Measurements from ENCODE around the gene BABAM2.
A peak's percentile ranks its signal among the peaks of the same experiment; 100 is the strongest.
"Not testable (repeated sequence)": the region's sequence is repeated elsewhere in the genome, so short reads cannot be mapped to it uniquely, and the experiment has no call there.

Gene BABAM2

DNA sequence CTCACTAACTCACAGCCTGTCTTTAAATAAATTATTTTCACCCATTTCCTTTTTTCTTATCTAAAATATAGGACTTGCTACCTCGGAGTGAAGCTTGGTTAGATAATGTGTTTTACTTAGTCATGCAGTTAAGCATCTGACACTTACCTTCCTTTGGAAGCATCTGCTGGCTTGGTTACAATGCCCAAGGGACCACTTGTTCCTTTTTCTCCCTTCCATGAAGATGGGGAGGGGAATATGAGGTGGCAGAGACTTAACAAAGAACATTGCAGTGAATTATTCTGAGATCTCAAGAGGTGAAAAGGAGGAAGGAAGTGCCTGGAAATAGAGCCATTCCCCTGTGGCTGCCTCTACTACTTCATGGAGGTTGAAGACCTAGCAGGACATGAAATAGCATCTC, 356.8 kb downstream of the BABAM2 start:
- DNase-seq (ENCODE audit: low read depth in 2 of 2) = no peak

DNA sequence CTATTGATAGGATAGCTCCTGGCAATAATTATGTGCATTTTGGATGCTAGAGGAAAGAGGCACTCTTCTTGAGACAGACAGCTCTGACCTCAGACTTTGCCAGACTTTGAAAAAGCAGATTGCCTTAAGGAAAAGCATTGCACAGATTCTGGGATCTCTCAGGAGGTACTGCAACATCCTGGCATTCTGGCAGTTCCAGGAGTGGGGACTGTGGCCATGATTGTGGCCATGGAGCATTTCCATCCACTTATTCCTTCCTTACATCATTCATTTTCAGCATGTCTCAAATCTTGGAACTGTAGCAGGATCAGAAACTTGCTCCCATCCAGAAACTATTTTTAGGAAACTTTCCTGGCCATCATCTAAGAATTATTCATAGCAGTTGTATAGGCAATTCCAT, 357.2 kb downstream of the BABAM2 start:
- no peak for DNase-seq (ENCODE audit: low read depth in 2 of 2)

DNA sequence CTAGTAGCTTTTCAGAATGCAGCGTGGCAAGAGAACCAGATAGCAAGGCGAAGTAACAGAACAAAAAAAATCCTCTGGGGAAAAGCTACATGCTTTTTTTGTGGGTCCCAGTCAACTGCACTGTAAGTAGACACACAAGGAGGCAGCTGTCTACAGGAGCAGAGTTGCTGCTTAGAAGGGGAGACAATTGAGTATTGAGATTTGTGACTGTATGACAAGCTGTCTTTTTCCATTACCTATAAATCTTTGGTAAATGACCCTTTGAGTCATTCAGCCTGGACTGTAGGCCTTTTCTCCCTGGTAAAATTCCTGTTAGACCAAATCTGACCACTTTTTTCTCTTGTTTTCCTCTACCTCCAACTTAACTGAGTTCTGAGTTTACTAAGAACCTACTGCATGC, 358.0 kb downstream of the BABAM2 start:
- DNase-seq (ENCODE audit: low read depth in 2 of 2) = no peak

DNA sequence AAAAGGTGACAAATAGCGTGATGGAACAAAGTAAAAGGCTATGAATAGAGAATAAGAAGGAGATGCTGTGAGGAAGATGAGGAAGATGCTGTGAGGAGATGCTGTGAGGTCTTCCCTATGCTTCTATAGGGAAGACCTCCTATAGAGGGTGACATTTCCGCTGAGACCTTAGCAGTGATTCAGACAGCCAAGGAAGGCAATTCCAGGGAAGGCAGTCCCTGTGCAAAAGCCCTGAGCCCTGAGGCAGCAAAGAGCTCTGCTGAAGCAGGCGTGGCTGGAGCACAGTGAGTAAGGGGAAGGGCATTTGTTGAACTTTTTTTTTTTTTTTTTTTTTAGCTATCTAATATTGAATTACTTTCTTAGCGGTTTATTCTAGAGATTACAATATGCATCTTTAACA, 359.5 kb downstream of the BABAM2 start:
- DNase-seq (ENCODE audit: low read depth in 2 of 2) = no peak

DNA sequence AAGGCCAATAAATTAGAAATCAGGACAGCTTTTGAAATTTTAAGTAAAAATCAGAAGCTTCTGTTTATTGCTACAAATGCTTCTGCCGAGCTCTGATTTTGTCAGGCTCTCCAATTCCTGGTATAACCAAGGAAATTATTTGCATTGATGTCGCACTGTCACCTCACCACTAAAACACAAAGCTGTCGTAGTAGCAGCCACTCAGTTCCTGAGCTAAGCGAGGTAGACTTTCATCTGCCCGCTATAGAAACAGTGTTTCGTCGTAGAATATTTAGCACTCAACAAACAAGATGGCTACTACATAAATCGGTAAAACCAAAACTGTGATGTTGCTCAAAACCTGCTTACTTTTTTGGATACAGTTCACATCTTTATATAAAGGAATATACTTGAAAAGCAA, 360.8 kb downstream of the BABAM2 start:
- DNase-seq (ENCODE audit: low read depth in 2 of 2) = no peak

DNA sequence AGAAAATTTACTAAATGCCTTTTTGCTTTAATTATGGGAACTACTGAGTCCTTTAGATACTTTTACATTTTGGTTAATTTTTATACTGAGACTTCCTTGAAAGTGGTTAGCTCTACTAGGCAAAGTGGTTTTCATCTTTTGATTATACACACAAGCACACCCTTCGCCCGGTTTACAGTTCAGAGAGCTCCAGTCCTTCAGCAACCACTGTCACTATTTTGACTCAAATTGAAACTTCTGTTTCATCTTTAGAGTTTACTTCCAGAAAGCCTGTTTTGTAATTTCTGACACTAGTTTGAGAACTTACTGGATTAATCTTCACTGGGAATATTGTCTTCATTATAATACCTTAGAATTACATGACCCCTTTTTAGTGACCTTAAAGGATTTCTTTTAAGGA, 361.8 kb downstream of the BABAM2 start:
- DNase-seq (ENCODE audit: low read depth in 2 of 2) = peak in 1 of 2 donors; percentile 8

DNA sequence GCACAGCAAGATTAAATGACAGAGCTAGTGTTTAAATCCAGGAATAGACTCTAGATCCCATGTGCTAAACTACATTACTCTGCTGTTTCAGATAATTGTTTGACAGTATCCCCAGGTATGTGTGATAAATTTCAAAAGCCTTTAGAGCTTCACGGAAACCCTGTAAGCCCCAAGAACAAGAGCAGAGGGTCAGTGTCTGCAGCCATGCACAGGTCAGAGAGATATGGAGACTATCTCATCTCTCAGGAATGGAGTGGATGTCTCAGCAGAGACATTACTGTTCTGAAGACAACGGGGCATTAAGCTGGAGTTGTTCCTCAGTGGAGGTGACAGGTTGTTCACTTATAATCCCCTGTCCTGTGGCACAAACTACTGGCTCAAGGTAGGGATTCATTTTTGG, 363.0 kb downstream of the BABAM2 start:
- no peak for DNase-seq (ENCODE audit: low read depth in 2 of 2)

DNA sequence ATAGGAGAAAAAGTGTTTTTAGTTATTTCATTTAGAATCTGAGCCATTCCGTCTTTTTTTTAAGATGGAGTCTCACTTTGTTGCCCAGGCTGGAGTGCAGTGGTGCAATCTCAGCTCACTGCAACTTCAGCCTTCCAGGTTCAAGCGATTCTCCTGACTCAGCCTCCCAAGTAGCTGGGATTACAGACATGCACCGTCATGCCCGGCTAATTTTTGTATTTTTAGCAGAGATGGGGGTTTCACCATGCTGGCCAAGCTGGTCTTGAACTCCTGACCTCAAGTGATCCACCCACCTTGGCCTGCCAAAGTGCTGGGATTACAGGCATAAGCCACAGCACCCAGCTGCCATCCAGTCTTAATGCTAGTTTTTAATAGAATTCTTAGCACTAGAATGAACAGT, 364.7 kb downstream of the BABAM2 start:
- not testable (repeated sequence) for DNase-seq (ENCODE audit: low read depth in 2 of 2)

DNA sequence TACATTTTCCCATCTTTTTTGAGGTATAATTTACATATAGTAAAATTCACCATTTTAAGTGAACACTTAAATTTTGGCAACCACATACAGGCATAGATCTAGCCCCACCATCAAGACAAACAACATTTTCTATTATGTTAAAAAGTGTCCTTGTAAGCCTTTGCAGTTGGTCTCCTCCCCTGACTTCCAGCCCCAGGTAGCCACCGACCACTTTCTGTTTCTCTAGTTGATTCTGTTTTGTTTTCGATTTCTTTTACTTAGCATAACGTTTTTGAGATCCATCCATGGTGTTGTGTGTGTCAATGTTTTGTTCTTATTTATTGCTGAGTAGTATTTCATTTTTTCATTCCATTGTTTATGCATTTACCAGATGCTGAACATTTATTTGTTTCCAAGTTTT, 366.7 kb downstream of the BABAM2 start:
- no peak for DNase-seq (ENCODE audit: low read depth in 2 of 2)

DNA sequence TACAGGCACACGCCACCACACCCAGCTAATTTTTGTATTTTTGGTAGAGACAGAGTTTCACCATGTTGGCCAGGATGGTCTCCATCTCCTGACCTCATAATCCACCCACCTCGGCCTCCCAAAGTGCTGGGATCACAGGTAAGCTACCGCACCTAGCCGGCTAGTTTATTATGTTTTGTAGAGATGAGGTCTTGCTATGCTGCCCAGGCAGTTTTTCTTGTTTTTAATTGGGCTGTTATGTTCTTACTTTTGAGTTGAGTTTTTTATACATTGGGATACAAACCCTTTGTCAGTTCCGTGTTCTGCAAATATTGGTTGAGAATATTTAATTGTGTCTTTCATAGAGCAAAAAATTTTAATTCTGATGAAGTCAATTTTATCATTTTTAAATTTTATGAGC, 368.7 kb downstream of the BABAM2 start:
- DNase-seq (ENCODE audit: low read depth in 2 of 2) = not testable (repeated sequence)

DNA sequence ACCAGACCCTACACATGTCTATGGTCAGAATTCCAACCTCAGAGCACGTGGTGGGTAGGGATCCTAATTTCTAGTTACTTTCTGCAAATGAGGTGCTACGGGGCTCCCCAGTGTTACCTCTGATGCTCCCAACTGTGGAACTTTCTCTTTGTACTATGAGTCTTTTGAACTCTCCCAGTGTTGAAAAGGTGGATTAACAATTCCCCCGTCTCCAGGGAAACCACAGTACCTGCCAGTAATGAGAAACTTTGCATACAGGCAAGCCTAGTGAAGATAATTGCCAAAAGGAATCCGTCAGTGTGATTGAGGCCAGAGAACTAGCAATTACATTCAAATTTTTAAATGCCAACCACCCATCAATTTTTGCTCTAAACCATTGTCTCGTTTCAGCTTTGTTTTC, 373.2 kb downstream of the BABAM2 start:
- no peak for DNase-seq (ENCODE audit: low read depth in 2 of 2)

DNA sequence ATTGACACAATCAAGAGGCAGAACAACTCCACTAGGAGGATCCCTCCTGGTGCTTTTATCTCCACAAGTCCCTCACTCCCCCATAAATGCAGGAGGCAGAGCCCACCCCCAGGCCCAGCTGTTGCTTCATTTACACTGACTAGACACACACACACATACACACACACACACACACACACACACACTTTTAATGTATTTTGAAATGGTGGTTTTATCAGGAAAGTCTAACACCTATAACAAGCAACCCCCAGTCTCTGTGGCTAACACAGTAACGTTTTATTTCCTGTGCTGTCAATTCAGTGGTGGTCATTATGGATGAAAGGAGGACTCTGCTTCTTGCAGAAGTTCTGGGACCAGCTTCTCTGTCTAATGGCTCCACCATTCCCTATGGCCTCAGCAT, 376.8 kb downstream of the BABAM2 start:
- DNase-seq (ENCODE audit: low read depth in 2 of 2) = no peak

DNA sequence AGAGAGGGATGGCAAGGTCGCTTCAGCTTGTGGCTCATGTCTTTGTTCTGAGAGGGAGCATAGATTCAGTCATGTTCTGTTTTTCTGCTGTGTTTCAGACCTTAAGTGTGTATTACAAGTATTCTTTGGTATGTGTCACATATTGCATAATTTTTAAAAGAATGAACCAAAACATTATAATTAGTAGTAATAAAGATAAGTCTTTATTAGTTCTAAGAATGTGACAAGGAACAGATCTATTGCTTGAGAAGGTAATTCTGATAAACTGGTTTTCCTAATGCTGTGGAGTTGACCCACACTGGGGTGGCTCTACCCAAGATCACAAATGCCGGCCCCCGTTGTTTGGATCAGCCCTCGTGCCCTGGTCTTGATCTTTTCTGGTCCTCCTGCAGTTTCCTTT, 377.9 kb downstream of the BABAM2 start:
- no peak for DNase-seq (ENCODE audit: low read depth in 2 of 2)

DNA sequence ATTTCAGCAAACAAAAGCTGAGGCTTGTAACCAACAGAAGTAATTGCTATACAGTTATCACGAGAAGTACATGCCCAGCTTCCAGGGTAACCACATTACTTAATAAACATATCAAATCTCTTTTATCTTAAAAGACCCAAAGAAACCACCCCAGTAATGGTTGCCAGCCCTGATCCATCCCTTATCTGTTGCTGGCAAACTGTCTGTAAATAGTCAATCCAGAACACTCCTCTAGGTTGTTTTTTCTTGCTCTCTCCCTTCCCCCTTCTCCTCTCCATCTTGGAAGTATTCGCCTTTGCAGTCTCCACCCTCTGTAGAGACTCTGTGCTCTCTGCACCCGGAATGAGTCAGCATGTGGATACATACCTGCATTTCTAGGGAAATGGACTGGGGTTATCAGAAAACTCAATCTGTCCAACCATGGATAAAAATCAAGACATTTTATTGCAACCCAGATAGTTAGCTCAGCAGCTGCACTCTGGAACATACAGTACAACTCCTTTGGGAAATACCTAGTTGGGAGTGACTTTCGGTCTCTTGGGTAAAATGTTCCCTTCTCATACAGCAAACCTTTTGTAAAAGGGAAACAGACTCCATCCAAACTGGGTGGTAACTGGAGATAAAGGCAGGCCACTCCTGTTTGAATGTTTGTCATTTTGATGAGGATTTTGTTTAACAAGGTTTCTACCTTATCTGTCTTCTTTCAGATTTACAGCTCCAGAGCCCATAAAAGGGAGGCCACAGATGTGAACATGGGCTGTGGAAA, 378.7 kb downstream of the BABAM2 start:
- DNase-seq (ENCODE audit: low read depth in 2 of 2) = no peak

DNA sequence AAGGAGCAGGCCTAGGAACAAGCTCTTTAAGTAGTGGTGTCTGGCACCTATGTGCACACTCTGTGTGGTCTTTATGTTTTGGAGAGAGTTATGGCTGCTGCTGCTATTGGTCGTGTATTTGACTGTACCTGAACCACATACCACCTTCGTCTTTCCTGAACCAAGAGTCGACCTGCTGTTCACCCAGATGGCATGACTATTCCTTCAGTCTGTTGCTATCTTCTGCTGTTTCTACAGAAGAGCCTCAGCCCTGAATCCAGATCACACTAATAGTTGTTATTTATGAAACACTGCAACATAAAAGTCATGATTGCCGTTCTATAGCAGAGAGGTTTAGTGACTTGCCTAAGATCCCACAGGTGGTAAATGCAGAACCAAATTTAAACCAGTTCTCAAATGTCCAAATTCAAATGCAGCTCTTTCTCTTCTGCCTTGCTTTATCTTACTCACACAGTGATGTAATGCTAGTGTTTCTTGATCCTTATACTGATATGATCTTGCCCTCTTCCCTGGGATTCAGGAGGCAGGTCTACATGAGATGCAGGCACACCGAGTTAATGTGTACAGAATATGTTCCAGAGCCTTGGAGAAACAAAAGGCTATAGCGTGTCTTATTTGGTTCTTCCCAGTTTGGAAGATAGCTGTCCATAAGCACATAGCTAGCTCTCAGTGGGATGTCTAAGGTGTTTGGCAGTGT, 380.1 kb downstream of the BABAM2 start:
- no peak for DNase-seq (ENCODE audit: low read depth in 2 of 2)

DNA sequence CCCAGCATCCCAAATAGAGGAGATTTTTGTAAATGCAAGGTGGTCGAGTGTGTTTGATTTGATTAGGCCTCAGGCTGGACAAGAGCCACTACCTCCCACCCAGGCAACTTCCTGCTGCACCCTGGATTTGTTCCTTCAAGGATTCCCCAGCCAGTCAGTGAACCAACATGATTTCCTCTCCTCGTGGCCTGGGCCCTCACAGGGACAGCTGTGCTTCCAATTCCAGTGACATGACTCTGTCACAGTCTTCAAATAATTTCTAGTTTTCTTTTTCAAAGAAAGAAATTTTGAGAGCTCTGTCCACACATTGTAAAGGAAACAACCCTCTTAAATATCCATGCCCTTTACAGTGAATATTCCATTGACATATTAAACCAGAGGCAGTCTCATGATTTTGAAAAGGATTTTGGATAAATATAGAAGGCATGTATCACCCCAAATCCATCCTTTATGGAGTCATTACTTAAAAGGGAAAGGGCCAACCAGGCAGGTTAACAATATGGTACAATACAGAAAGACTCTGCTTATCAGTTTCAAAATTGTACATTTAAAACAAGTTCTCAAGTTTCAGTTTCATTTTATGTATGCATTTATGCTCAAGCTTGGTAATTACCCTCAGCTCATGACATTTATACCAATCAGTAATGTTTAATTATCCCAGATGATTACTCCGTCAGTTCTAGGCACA, 380.8 kb downstream of the BABAM2 start:
- no peak for DNase-seq (ENCODE audit: low read depth in 2 of 2)

DNA sequence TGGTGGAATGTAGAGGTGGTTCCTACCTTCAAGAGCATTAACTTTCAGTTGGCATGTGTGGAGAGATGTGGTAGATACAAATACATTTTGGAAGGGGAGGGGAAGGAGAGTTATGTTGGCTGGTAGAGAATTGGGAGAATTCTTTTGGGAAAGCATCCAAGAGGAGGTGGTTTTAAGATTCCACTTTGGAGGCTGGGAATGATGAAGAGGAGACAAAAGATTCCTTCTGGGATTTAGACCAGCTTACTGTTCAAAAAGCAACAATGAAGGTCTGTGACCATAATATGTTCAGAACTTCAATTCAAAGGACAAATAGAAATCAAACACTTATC, 381.4 kb downstream of the BABAM2 start:
- no peak for DNase-seq (ENCODE audit: low read depth in 2 of 2)

DNA sequence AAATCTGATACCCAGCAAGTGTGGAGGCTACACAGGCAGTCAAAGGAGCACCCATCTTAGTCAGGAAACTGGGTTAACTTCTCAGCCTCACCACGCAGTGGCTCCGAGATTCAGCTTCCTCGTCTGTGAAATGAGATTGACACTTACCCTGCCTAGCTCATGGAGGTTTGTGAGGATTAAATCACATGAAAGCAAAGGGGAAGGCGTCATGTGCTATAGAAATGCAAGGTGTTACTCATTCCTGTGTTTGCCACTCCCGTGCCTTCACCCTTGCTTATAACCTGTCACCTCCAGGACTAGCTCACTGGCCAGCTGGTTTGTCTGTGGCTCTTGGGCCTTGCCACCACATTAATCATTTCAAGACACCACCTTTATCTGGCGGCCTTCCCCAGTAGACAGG, 383.2 kb downstream of the BABAM2 start:
- no peak for DNase-seq (ENCODE audit: low read depth in 2 of 2)

DNA sequence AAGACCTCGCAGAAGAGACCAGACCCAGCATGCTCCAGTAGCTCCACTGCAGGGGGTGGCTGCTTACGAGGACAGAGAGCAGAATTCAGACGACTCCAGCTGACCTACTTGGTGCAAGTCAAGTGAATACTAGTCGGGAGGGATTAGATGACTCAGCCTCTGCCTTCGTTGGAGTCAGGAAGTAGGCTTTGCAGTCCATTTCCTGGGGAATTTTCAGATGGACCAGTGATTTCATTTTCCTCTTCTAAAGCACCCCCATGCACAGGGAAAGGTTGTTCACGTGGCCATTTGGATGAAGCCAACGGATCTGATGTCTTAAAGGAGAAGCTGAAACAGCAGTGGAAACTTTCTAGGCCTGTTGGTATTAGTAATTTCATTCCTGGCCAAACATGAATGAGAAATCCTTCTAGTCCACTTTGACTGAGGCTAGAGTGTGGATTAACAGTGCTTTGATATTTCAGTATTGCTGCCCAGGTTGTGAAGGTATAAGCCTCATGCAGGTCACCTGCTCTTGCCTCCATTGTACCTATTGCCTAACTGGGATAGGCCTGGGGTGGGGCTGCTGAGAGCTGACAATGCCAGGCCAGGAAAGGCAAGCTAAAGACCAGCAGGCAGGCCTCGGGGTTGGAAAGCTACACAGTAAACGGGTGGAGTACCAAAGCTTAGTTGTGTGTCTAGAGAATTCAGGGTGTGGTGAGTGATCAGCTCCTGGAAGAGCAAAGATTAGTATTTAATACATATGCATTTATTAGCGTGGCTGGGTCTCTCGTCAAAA, 384.6 kb downstream of the BABAM2 start:
- DNase-seq (ENCODE audit: low read depth in 2 of 2) = no peak

DNA sequence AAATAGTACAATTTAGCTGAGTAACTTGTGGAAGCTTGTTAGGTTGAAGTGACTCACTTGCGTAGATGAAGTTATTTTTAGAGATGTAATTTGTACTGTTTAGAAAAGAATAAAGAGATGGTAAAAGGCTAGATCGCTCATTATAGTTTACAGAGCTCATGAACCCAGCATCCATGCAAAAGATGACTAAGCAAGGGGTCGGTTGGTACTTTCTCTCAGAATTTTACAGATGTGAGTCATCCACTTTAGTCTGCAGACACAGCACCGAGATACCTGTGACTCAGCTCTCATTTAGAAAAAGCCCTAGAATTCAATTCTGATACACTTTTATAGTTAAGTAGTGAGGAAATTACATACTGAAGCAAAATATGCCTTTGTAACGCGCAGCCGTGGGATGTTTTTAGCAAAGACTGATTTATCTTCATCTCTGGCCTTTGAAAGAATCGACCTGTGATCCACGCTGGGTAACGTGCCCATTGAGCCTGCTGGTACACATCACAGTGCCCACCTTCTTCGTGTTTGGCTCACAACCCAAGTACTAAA, 385.6 kb downstream of the BABAM2 start:
- no peak for DNase-seq (ENCODE audit: low read depth in 2 of 2)

DNA sequence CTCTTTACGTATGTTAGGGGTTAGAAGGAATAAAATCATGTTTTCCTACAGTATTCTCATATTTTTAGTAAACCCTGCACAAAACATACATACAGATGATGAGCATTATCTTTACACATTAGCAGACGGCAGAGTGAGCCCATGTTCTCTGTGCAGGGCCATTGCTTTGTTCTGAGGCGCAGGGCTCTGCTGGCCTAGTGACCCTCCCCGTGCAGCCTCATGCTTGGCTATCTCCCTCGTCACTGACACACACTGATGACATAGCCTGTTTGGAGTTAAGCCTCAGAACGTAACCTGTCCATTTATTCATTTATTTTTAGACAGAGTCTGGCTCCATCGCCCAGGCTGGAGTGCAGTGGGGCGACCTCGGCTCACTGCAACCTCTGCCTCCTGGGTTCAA, 386.3 kb downstream of the BABAM2 start:
- DNase-seq (ENCODE audit: low read depth in 2 of 2) = no peak

DNA sequence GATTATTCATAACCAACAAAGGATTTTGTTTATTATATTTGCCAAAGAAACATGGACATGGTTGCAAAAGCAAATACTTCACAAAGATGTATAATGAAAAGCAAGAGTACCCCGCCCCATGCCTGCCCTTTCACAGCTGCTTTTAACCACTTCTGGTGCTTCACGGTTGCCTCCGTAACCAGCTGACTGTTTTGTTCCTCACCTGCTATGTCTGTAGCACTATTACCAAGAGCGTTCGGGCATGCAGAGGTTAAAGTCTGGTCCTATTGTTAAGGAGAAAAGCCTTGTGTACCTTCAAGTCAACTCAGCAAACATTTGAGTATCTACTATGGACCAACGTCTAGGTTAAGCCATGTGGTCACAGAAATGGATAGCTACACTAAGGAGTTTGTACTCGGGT, 386.9 kb downstream of the BABAM2 start:
- no peak for DNase-seq (ENCODE audit: low read depth in 2 of 2)
